Right lobe of liver (tissue), 6 donors: Measurements from ENCODE around the gene DOK1. TPM values are rescaled to one million over a fixed set of nuclear protein-coding genes. Genes with fewer than 3 reads are reported as not detected.
A peak's percentile ranks its signal among the peaks of the same experiment; 100 is the strongest.

Source experiments
- ATAC-seq, 4 donors: fragments of 200-7000 bp; cut with Tn5 transposase; one replicate each; pipeline ENCODE4 v1.9.1; 2020; ENCODE audit warnings: mild to moderate bottlenecking in 4 of 4, moderate library complexity in 4 of 4
- DNase-seq, 3 donors: peaks; one replicate each; pipeline ENCODE4 v3.0.0-alpha.2; 2020
- H3K27ac ChIP-seq, 3 donors: fragments of 200-600 bp; one replicate each; pipeline ENCODE4 v1.8.0; 2022
- H3K27me3 ChIP-seq, 2 donors: fragments of 200-600 bp; one replicate each; pipeline ENCODE4 v1.8.0; 2022
- H3K36me3 ChIP-seq, 4 donors: fragments of 200-600 bp; sonication (generic) in 1 of 4; one replicate each; pipeline versions ENCODE4 v1.5.1 to v1.8.0; 2017 to 2022; ENCODE audit warnings: control low read depth in 1 of 4
- H3K4me1 ChIP-seq, 4 donors: fragments of 200-600 bp; sonication (generic) in 1 of 4; one replicate each; pipeline versions ENCODE4 v1.5.1 to v1.8.0; 2017 to 2022; ENCODE audit warnings: control low read depth in 1 of 4
- H3K4me3 ChIP-seq, 3 donors: fragments of 200-600 bp; one replicate each; pipeline ENCODE4 v1.8.0; 2022
- H3K9me3 ChIP-seq, 4 donors: fragments of 200-600 bp; sonication (generic) in 1 of 4; one replicate each; pipeline versions ENCODE4 v1.5.1 to v1.8.0; 2017 to 2022; ENCODE audit warnings: control low read depth in 1 of 4
- CTCF ChIP-seq, 4 donors: fragments of 200-600 bp in 3 of 4; fragments of 450-650 bp in 1 of 4; IDR thresholded peaks; one replicate each; pipeline versions ENCODE4 v1.5.1 to v1.8.0; 2016 to 2022; ENCODE audit warnings: antibody characterized with exemption in 4 of 4, mild to moderate bottlenecking in 2 of 4
- POLR2A ChIP-seq: fragments of 450-650 bp; IDR thresholded peaks from one replicate; pipeline ENCODE4 v1.6.1; 2017; ENCODE audit warnings: antibody characterized with exemption, mild to moderate bottlenecking
- WGBS: methylation state at CpG from one replicate; pipeline ENCODE4 v1.1.6; 2018; ENCODE audit warnings: low coverage, low lambda C conversion rate; ENCODE audit not compliant: insufficient coverage; ENCODE audit errors: missing lambda C conversion rate; 5-methylcytosine and 5-hydroxymethylcytosine counted together
- intact Hi-C, 2 donors: fragments of 100-400 bp; cut with DNase I; formaldehyde crosslinking; loops; one replicate each; pipeline versions ENCODE4 v1.11.2 to v1.14.1; 2022
- total RNA-seq, 6 experiments: library from RNA; depleted of rRNA in 2 of 6; stranded (reverse); fragments of >200 nt in 2 of 6; fragmentation: NEBNext Ultra II Directional in 3 of 6; extraction: Animal tissue kit (Norgen Biotek cat#: 25700) in 3 of 6; gene quantifications; one replicate each; pipeline versions ENCODE4 v1.1.0 to v1.2.4, GENCODE V29; 2016 to 2023
- donor health status: DM: no; HTN: yes; CAD: no.
- donor health status: DM: no; HTN: no; CAD: no.
- donor health status: DM: no; HTN: no; CAD: no.
- donor health status: DM: no; HTN: yes; CAD: no.
- donor health status: DM: no; HTN: yes; CAD: no.

Gene DOK1
- total RNA-seq, 6 experiments from 2014 or later, result 1.9 to 3.7 (median 3.2) TPM

- Histone ChIP-seq H3K36me3 (no peaks in the 10 kb centered on the region), H3K27me3 (no peaks in the 10 kb centered on the region), H3K4me1 (no peaks in the 10 kb centered on the region), H3K4me3 (no peak overlapping the region), H3K27ac (no peak overlapping the region), H3K9me3 (no peaks in the 10 kb centered on the region)
- intact Hi-C loops, result no loop called here
- 70% methylated on average over 1 of the region's 1 CpG for WGBS
- no peak for DNase-seq
- ATAC-seq, result no peak
- no peak for TF ChIP-seq CTCF (IDR thresholded peaks at IDR 0.05)
- no peak for TF ChIP-seq POLR2A
Observed at GRCh38 chr2:74571058-74571457, 16.5 kb downstream of the DOK1 start.

GRCh38 chr2:74572178-74572925 is 17.8 kb downstream of the DOK1 start:
- Histone ChIP-seq H3K4me3 (no peak overlapping the region), H3K36me3 (no peaks in the 10 kb centered on the region), H3K4me1 (no peaks in the 10 kb centered on the region), H3K27ac (no peak overlapping the region), H3K27me3 (no peaks in the 10 kb centered on the region), H3K9me3 (no peaks in the 10 kb centered on the region)
- ATAC-seq, result no peak
- intact Hi-C loops, result no loop called here
- 74% methylated on average over 3 of the region's 3 CpGs for WGBS
- TF ChIP-seq CTCF (IDR thresholded peaks at IDR 0.05), result no peak
- no peak for TF ChIP-seq POLR2A
- no peak for DNase-seq

- TF ChIP-seq CTCF (IDR thresholded peaks at IDR 0.05), result no peak
- DNase-seq (no peak), ATAC-seq (peak; percentile 55 to 73 (median 62))
- WGBS, result 40% methylated on average over 7 of the region's 7 CpGs
- H3K27me3 ChIP-seq, result no peaks in the 10 kb centered on the region
- H3K4me1 ChIP-seq, result no peaks in the 10 kb centered on the region
- no peak overlapping the region for H3K4me3 ChIP-seq
- intact Hi-C loops, result no loop called here
- no peak overlapping the region for H3K27ac ChIP-seq
- H3K36me3 ChIP-seq, result no peaks in the 10 kb centered on the region
- no peaks in the 10 kb centered on the region for H3K9me3 ChIP-seq
Observed at GRCh38 chr2:74573747-74574562, 19.4 kb downstream of the DOK1 start.

GRCh38 chr2:74575320-74575719 is 20.8 kb downstream of the DOK1 start:
- no peak for ATAC-seq

More at GRCh38 chr2:74575320-74575719, 20.8 kb downstream of the DOK1 start:
- Histone ChIP-seq H3K9me3 (no peaks in the 10 kb centered on the region), H3K27me3 (no peaks in the 10 kb centered on the region), H3K4me1 (no peaks in the 10 kb centered on the region), H3K4me3 (no peak overlapping the region), H3K27ac (no peak overlapping the region), H3K36me3 (no peaks in the 10 kb centered on the region)
- DNase-seq, result no peak
- intact Hi-C loops, result no loop called here
- TF ChIP-seq CTCF (IDR thresholded peaks at IDR 0.05), result no peak
- no peak for TF ChIP-seq POLR2A
- WGBS, result 74% methylated on average over 3 of the region's 4 CpGs
